Activated T-cell treated with anti-CD3 and anti-CD28 coated beads, Interleukin-2, amount 50 U/mL, for 24 hours (primary cell): ENCODE measurements around the gene DSCAML1.

Source experiments
- DNase-seq: peaks from one replicate; pipeline ENCODE4 v3.0.0-alpha.2; 2020
- H3K27ac Mint-ChIP-seq: 2 replicates; pipeline ENCODE4 v1.8.0; 2020; ENCODE audit warnings: mild to moderate bottlenecking, mixed read lengths
- H3K27me3 Mint-ChIP-seq: 2 replicates; pipeline ENCODE4 v1.8.0; 2020; ENCODE audit warnings: mixed read lengths
- H3K36me3 Mint-ChIP-seq: 2 replicates; pipeline ENCODE4 v1.8.0; 2020; ENCODE audit warnings: low read depth, mixed read lengths
- H3K4me1 Mint-ChIP-seq: 2 replicates; pipeline ENCODE4 v1.8.0; 2020; ENCODE audit warnings: low read depth, mixed read lengths
- H3K4me3 Mint-ChIP-seq: 2 replicates; pipeline ENCODE4 v1.8.0; 2020; ENCODE audit warnings: mild to moderate bottlenecking, moderate library complexity, mixed read lengths
- H3K9me3 Mint-ChIP-seq: 2 replicates; pipeline ENCODE4 v1.8.0; 2020; ENCODE audit warnings: mixed read lengths

Gene DSCAML1

DNA sequence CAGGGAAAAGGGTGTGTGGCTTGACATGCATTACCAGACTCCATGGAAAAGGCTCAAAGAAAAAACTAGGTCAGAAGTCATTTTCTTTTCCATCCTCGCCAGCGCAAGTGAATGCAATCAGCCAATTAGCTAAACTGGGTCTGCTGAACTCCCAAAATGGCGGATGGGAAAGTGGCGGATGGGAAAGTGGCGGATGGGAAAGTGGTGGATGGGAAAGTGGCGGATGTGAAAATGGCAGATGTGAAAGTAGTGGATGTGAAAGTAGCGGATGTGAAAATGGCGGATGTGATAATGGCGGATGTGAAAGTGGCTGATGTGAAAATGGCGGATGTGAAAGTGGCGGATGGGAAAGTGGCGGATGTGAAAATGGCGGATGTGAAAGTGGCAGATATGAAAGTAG is 311.0 kb downstream of the DSCAML1 start:
- Mint-ChIP-seq H3K36me3 (no peaks in the 10 kb centered on the region), H3K4me3 (no peak overlapping the region), H3K9me3 (no peaks in the 10 kb centered on the region), H3K27me3 (peaks cover 12% of the 10 kb centered on the region), H3K4me1 (no peaks in the 10 kb centered on the region), H3K27ac (no peak overlapping the region)
- DNase-seq = no peak

DNA sequence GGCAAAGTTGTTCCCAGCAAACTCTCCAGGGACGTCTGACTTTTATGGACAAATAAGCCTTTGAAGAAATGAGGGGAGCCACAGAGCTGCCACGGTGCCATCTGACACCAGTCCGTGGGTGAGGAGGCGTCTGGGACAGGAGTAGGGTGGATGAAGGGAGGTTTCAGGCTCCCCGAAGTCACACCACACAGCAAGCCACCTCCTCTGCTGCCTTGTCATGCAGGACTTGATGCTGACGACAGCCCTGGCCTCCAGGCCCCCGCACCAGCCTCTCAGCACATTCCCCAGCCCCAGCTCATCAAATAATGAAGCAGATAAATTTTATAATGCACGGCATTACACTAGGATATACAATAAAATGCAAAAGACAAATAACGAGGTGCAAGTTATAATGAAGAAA is 312.9 kb downstream of the DSCAML1 start:
- Mint-ChIP-seq H3K36me3 (no peaks in the 10 kb centered on the region), H3K4me3 (no peak overlapping the region), H3K27ac (no peak overlapping the region), H3K4me1 (no peaks in the 10 kb centered on the region), H3K9me3 (no peaks in the 10 kb centered on the region), H3K27me3 (no peaks in the 10 kb centered on the region)
- no peak for DNase-seq

DNA sequence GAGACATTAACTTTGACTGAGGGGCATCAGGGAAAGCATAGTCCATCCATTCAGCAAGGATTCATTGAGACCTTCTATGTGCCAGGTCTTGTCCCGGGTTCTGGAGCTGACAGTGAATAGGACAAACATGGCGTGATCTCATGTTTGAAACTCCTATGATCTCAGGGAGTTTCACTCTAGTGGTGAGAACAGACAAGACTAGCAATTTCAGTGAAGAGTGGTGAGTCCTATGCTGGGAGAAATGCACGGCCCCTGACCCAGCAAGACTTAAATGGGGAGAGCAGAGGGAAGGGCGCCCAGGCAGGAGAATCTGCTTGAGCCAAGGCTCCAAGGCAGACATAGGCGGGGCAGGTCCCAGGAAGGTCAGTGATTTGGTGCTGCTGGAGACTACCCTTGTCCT is 313.6 kb downstream of the DSCAML1 start:
- Mint-ChIP-seq H3K27ac (no peak overlapping the region), H3K4me1 (no peaks in the 10 kb centered on the region), H3K36me3 (no peaks in the 10 kb centered on the region), H3K27me3 (no peaks in the 10 kb centered on the region), H3K9me3 (no peaks in the 10 kb centered on the region), H3K4me3 (no peak overlapping the region)
- no peak for DNase-seq

DNA sequence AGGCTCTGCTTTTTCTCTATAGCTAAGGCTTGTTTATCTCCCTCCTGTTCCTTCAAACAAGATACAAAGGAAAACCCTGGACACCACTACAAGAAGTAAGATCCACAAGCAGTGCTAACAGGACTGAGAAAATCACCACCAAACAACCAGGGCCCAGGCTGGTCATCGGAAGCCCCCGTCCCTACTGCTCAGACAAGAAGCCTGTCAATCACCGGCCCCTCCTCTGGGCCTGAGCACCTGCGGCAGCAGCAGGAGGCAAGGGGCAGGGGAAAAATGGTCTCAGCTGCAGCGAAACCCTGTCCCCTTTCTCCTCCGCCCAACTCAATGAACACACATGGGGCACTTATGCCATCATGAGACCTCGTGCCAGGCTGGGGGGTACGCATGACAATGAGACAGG is 314.1 kb downstream of the DSCAML1 start:
- no peak for DNase-seq
- Mint-ChIP-seq H3K4me1 (no peaks in the 10 kb centered on the region), H3K4me3 (no peak overlapping the region), H3K27ac (no peak overlapping the region), H3K36me3 (no peaks in the 10 kb centered on the region), H3K9me3 (no peaks in the 10 kb centered on the region), H3K27me3 (no peaks in the 10 kb centered on the region)

DNA sequence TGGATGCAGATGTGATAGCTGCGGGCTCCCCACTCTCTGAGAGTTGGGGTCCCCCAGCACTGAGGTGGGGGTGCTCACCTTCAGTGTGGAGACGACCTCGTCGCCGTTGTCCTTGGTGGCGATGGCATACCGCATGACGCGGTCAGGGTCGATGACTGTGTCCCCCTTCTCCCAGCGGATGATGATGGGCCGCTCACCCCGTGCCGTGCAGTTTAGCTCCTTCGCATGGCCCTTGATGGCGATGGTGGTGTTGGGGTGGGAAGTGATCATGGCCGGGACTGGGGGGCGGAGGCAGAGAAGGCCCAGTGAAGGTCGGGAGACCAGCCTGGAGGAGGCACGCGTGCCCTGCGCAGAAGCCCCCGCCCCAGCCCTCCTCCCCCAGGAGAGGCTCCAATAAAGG is 315.1 kb downstream of the DSCAML1 start:
- no peaks in the 10 kb centered on the region for H3K36me3 Mint-ChIP-seq
- H3K4me1 Mint-ChIP-seq = no peaks in the 10 kb centered on the region
- no peak overlapping the region for H3K27ac Mint-ChIP-seq
- no peak for DNase-seq
- no peaks in the 10 kb centered on the region for H3K27me3 Mint-ChIP-seq
- no peaks in the 10 kb centered on the region for H3K9me3 Mint-ChIP-seq
- no peak overlapping the region for H3K4me3 Mint-ChIP-seq

DNA sequence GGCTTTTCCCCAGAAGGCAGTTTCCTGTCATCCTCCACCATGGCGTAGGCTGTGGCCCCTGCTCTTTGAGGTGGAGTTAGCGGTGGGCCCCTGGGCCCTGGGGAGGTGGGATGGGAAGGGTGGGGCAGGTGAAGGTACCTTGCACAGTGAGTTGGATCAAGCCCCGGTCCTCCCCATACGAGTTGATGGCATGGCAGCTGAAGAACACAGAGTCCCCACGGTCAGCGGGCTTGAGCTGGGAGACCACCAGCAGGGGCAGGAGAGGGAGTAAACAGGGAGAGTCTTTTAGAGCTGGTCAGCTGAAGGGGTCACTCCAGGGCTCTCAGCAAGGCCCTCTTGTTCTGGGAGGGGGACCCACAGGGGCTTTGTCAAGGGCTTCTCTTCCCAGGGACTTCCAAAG is 316.0 kb downstream of the DSCAML1 start:
- DNase-seq = no peak
- no peak overlapping the region for H3K4me3 Mint-ChIP-seq
- H3K36me3 Mint-ChIP-seq = no peaks in the 10 kb centered on the region
- no peaks in the 10 kb centered on the region for H3K4me1 Mint-ChIP-seq
- no peaks in the 10 kb centered on the region for H3K9me3 Mint-ChIP-seq
- no peaks in the 10 kb centered on the region for H3K27me3 Mint-ChIP-seq
- H3K27ac Mint-ChIP-seq = no peak overlapping the region

DNA sequence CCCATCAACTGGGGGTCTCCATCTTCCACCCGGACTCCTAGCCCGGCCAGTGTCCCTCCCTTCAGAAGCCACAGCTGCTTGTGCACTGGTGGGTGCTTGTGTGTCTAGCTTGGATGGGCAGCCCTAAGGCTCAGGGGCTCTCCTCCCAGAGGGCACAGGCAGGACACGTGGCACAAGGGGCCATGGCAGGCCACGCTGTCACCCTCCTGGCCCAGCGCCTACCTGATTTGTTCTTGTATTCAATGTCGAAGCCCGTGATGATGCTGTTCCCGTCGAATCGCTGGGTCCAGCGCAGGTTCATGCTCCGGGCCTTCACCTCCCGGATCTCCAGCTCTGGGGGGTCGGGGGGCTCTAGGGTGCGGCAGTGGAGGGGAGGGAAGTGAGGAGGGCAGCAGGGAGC is 316.8 kb downstream of the DSCAML1 start:
- Mint-ChIP-seq H3K4me1 (no peaks in the 10 kb centered on the region), H3K27me3 (no peaks in the 10 kb centered on the region), H3K4me3 (no peak overlapping the region), H3K9me3 (no peaks in the 10 kb centered on the region), H3K27ac (no peak overlapping the region), H3K36me3 (no peaks in the 10 kb centered on the region)
- DNase-seq = no peak

DNA sequence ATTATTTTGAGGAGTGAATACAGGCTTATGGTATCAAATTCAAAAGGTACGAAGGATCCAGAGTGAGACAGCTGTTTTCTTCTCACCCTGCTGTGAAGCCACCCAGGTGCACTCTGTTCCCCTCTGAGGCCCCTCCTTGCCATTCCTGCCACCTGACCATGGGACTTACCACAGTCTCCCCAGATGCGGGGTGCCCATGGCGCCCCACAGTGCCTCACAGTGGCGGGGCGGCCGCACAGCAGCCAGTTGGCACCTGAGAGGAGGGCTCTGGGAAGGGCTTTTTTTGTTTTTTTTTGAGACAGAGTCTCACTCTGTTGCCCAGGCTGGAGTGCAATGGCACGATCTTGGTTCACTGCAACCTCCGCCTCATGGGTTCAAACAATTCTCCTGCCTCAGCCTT is 317.6 kb downstream of the DSCAML1 start:
- no peak for DNase-seq
- H3K9me3 Mint-ChIP-seq = no peaks in the 10 kb centered on the region
- no peak overlapping the region for H3K27ac Mint-ChIP-seq
- H3K36me3 Mint-ChIP-seq = no peaks in the 10 kb centered on the region
- no peak overlapping the region for H3K4me3 Mint-ChIP-seq
- no peaks in the 10 kb centered on the region for H3K27me3 Mint-ChIP-seq
- no peaks in the 10 kb centered on the region for H3K4me1 Mint-ChIP-seq

DNA sequence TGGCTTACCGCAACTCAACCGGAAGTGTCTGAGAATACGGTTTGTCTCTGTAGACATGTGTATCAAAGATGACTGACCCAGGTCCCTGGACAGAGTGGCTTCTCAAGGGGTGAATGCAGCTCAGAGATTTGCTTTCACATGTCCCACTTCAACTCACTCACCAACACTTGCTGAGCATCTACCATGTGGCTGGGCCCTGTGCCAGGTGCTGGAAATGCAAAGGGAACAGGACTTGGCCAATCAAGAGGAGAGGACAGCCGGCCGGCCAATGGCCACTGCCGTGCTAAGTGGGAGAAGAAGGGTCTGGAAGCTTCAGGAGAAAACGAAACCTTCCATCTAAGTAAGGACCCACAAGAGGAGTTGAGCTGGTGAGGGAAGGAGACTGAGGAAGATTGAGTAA is 318.1 kb downstream of the DSCAML1 start:
- H3K4me3 Mint-ChIP-seq = no peak overlapping the region
- H3K9me3 Mint-ChIP-seq = no peaks in the 10 kb centered on the region
- no peak for DNase-seq
- H3K4me1 Mint-ChIP-seq = no peaks in the 10 kb centered on the region
- H3K27me3 Mint-ChIP-seq = no peaks in the 10 kb centered on the region
- no peaks in the 10 kb centered on the region for H3K36me3 Mint-ChIP-seq
- no peak overlapping the region for H3K27ac Mint-ChIP-seq

DNA sequence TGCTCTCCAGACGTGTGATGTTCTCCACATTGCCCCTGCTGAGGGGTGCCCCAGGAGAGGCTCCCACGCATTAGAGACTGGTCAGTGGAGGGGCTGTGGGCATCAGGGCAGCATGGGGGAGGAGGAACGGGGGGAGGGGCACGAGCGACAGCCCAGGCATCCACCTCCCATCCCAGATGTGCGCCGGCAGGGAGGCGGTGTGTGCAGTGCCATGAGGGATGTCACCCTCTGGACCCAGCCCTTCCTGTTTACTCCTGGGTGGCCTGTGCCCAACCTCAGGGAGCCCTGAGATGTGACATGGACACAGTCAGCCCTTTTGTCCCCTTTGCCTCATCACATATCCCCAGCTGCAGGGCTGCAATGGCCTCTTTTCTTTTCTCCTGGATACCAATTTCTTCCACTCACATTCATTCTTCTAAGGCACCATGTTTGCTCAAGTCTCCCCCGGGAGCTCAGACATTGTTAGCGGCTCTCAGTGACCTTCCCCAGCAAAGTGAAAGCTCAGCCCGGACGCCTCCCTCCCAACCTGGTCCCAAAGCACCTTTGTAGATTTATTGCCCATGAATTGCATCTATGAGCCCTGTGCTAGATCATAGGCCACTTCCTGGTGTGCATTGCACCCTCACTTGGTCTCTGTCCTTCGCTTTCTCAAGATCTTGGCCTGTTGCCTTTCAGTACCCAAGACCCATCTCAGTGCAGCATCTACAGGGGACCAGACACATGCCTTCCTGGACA is 318.7 kb downstream of the DSCAML1 start:
- DNase-seq = no peak
- no peak overlapping the region for H3K4me3 Mint-ChIP-seq
- H3K4me1 Mint-ChIP-seq = no peaks in the 10 kb centered on the region
- no peaks in the 10 kb centered on the region for H3K36me3 Mint-ChIP-seq
- no peak overlapping the region for H3K27ac Mint-ChIP-seq
- H3K27me3 Mint-ChIP-seq = no peaks in the 10 kb centered on the region
- no peaks in the 10 kb centered on the region for H3K9me3 Mint-ChIP-seq

DNA sequence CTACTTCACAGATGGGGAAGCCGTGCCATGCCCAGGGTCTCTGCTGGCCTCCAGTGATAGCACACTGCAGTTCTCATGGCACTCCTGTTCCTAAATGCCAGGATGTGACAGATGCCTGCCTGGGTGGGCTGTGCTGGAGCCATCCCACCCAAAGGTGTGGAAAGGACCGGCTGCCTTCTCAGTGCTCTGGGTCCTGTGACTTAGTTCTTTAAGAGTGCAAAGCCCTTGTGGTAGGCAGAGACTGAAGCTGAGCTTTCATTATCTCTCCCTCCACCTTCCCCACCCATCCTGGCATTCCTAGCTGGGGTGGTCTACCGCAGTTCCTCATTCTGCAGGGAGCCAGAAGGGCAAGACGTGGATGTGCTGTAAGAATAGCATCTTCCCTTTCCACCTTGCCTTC is 319.3 kb downstream of the DSCAML1 start:
- H3K4me1 Mint-ChIP-seq = no peaks in the 10 kb centered on the region
- no peaks in the 10 kb centered on the region for H3K36me3 Mint-ChIP-seq
- no peak overlapping the region for H3K4me3 Mint-ChIP-seq
- DNase-seq = no peak
- H3K27me3 Mint-ChIP-seq = no peaks in the 10 kb centered on the region
- H3K9me3 Mint-ChIP-seq = no peaks in the 10 kb centered on the region
- no peak overlapping the region for H3K27ac Mint-ChIP-seq

DNA sequence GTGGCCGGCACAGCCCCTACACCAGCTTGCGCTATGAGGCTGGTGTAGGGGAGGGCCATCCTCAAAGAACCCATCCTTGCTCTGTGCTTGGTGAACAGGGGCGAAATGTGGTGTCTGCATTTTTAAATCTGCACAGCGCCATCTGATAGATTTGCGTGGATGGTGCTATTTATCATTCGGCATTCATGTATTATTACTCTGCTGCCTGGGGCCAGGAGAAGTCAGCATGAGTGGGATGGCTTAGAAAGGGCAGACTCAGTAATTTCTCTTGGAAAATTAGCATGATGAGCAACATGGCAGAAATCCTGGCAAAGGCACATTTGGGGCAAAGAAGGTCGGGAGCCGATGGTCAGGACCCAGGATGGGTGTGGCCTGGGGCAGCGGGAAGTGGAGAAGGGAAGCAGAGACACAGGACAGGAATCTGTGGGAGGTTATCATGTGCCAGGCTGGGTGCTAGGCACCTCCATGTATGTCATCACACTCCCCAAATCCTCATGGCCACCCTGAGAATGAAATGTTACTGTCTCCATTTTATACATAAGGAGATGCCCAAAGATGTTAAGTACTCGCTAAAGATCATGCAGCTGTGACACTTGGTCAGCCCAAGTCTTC is 320.4 kb downstream of the DSCAML1 start:
- Mint-ChIP-seq H3K4me3 (no peak overlapping the region), H3K27me3 (no peaks in the 10 kb centered on the region), H3K4me1 (no peaks in the 10 kb centered on the region), H3K27ac (no peak overlapping the region), H3K36me3 (no peaks in the 10 kb centered on the region), H3K9me3 (no peaks in the 10 kb centered on the region)
- no peak for DNase-seq

DNA sequence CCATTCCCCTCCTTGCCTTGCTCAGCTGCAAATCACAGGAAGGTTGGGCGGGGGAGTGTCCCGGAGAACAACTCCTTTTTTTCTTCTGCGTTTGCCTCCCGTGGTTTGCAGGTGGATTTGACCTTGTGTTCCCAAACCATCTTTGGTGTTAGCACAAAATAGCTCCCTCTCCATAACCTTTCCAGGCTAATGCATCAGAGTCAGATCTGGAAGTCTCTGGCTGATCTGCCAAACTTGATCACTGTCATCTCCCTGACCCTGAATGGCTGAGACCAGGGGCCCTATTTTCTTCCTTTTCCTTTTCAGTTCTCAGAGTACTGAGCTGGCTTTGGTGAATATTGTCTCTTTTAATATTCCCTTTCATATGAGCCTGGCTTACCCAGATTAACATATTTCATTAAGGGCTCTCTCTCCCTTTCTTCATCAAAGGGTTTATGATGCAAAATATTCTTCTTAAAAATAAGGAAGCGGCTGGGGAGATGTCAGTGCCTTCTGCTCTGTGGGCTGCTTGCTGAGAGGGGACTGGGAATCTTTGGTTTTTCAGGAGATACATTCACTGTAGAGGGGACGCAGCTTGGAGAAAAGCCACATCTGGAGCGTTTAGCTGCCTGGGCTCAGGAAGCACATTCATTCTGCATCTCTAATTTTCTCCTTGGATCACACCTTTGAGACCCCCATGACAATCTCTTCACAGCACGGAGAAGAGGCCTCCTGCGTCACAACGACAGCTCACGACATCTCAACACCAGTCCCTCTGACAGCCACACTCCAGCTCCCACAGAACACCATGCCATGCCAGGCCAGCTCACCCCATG is 321.1 kb downstream of the DSCAML1 start:
- Mint-ChIP-seq H3K4me3 (no peak overlapping the region), H3K36me3 (no peaks in the 10 kb centered on the region), H3K9me3 (no peaks in the 10 kb centered on the region), H3K27ac (no peak overlapping the region), H3K4me1 (no peaks in the 10 kb centered on the region), H3K27me3 (no peaks in the 10 kb centered on the region)
- DNase-seq = no peak

DNA sequence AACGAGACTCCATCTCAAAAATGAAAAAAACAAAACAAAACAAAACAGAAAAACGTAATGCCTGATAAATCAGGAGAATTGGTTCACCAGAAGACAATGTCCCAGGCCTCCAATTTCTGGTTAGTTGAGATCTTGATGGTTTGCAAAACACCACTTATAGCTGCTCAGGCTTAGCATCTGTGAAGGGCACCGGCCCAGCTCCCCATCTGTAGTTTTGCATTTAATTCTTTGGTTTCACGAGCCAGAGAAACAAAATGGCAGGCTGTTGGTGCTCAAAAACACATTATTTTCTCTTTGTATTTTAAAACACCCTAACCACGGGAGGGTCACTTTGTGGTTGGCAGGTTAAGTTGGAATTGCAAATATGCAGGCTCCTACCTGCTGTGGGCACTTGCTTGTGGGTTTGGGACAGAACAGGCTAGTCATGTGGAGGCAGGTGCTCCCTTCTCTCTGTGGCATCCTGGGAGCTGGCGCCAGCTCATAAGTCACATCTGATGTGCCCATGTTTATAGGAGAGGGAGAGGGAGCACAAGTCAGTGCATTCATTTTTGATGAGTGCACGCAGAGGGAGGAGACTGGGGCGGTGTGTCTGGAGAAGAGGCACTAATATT is 323.4 kb downstream of the DSCAML1 start:
- Mint-ChIP-seq H3K27me3 (no peaks in the 10 kb centered on the region), H3K4me1 (no peaks in the 10 kb centered on the region), H3K9me3 (no peaks in the 10 kb centered on the region), H3K27ac (no peak overlapping the region), H3K36me3 (no peaks in the 10 kb centered on the region), H3K4me3 (no peak overlapping the region)
- DNase-seq = no peak

DNA sequence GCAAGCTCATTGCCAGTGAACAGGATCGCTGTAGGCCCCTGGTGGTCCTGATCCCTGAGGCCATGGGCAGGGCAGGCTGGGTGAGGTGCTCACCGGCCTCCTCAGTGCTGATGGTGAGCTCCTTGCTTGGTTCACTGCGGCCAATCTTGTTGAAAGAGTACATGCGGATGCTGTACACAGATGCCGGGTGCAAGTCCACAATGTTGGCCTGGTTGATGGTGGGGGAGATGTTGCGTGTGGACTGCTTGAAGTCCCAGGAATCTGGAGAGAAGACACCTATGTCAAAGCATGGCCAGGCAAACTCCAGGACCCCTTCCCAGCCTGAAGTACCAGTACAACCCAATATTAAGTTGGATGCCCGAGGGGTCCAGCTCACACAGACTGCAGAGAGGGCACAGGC is 325.2 kb downstream of the DSCAML1 start:
- no peak for DNase-seq
- Mint-ChIP-seq H3K27ac (no peak overlapping the region), H3K9me3 (no peaks in the 10 kb centered on the region), H3K27me3 (no peaks in the 10 kb centered on the region), H3K4me1 (no peaks in the 10 kb centered on the region), H3K36me3 (no peaks in the 10 kb centered on the region), H3K4me3 (no peak overlapping the region)
